HCEC 1CT (cell line): Measurements from ENCODE around the gene CAMK2G.

Source experiments
- DNase-seq: peaks from one replicate; pipeline ENCODE4 v3.0.0-alpha.2; 2017

CAMK2G gene

GRCh38 chr10:73762915-73763314 lies 111.4 kb downstream of the CAMK2G start:
- peak; percentile 39 for DNase-seq
